NCI-H2171 treated with DMSO at 0.1 percent for 48 hours (cell line): ENCODE data around the gene SYTL2.
A peak's percentile ranks its signal among the peaks of the same experiment; 100 is the strongest.

Experiments used
- DNase-seq: peaks from one replicate; lab custom pipeline; 2025; lab: John Stamatoyannopoulos, UW

SYTL2 gene

GRCh38 chr11:85647604-85648299, 163.2 kb downstream of the SYTL2 start, which contains the start of gene TMEM126A:
Gene TMEM126A, plus strand, starts transcription at chr11:85647967. Its CDS starts 2,289 bp downstream, at chr11:85650256.
- peak; percentile 100 for DNase-seq

- no peak for DNase-seq
Observed at GRCh38 chr11:85647078-85647477, 163.9 kb downstream of the SYTL2 start.
